Measurements from ENCODE around the gene GLG1.
A peak's percentile ranks its signal among the peaks of the same experiment; 100 is the strongest.
"Not testable (repeated sequence)": the region's sequence is repeated elsewhere in the genome, so short reads cannot be mapped to it uniquely, and the experiment has no call there.

GLG1 gene

DNA sequence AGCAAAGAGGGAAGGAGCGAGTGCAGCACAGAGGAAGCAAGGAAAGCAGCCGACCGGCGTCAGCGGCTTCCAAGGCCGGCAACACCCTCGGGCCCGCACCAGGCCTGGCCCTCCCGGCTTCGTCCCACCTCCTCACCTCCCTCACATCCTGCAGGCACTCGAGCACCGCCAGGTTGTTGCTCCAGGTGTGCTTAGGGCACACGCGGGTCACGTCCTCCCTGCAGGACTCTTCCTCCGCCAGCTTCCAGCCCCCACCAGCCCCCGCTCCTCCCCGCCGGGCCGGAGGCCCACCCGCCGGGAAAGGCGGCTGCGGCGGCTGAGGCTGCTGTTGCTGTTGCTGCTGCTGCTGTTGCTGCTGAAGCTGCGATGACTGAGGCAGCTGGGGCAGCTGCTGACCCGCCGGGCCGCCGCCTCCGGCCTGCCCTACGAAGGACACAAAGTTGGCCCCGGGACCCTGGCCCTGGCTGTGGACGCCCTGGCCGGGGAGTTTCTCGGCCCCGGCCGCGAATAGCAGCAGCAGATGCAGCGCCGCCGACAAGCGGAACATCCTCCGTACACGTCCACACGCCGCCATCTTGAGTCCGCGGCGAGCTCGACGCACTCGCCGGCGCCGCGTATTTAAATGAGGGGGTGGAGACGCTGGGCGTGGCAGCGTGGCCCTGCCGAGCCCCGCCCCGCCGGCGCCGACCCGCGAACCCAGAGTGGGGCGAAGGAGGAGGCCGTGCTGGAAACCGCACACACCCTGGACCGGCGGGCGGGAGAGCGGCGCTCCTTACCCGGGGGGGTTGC is at the start of gene GLG1:
Gene GLG1, minus strand, starts transcription at position 594 of the 789 bp plus-strand sequence. Its CDS starts 20 bp downstream, at position 574.
- DNase-seq (ENCODE audit: low read depth in 2 of 2), result peak; percentile 80 to 90

DNA sequence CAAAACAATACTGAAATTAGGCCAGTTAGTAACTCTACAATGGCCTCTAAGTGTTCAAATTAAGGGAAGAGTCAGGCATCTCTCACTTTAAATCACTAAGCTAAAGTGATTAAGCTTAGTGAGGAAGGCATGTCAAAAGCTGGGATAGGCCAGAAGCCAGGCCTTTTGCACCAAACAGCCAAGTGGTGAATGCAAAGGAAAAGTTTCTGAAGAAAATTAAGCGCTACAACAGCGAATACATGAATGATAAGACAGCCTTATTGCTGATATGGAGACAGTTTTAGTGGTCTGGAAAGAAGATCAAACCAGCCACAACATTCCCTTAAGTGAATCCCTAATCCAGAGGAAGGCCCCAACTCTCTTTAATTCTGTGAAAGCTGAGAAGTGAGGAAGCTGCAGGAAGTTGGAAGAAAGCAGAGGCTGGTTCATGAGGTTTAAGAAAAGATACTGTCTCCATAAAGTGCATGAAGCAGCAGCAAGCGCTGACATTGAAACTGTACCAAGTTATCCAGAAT is 47.7 kb upstream of the GLG1 start:
- no peak for DNase-seq (ENCODE audit: low read depth in 2 of 2)

GRCh38 chr16:74652883-74653282 is 46.0 kb upstream of the GLG1 start:
- not testable (repeated sequence) for DNase-seq (ENCODE audit: low read depth in 2 of 2)

DNA sequence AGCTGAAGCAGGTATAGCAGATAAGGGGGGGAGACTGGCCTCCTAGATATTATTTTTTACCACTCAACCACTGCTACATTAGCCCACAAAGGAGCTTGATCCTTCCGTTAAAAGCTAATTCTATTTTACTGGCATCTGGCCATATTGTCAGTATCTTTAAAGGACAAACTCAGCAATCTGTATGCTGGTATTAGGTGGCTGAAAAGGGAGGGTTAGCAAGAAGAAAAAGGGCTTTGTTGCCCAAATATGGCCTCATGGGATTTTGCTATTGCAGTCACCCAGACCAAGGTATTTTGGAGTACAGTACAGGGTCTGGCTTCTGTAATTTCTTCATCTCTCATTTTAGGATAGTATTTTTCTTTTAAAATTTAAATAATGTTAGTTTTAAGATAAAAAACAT is 45.3 kb upstream of the GLG1 start:
- DNase-seq (ENCODE audit: low read depth in 2 of 2), result no peak

- DNase-seq (ENCODE audit: low read depth in 2 of 2), result no peak
Observed at GRCh38 chr16:74651841-74652240, 44.9 kb upstream of the GLG1 start.

DNA sequence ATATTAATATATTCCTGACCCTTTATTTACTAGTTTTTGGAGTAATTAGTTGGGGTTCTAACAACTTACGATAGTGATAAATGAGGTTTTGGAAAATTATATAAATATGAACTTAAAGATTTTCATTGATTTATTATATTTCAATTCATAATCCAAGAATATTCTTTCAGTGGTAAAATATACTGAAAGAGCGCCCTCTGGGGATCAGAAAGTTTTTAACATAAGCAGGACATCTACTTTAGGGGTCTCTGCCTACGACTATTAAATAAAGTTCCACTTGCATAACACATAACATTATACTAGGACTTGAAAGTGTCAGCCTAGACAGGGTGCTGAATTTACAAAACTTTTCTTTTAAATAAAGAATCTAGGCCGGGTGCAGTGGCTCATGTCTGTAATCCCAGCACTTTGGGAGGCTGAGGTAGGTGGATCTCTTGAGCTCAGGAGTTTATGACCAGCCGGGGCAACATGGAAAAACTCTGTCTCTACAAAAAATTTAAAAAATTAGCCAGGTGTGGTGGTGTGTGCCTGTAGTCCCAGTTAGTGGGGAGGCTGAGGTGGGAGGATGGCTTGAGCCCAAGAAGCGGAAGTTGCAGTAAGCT is 44.2 kb upstream of the GLG1 start:
- no peak for DNase-seq (ENCODE audit: low read depth in 2 of 2)

- no peak for DNase-seq (ENCODE audit: low read depth in 2 of 2)
Observed at GRCh38 chr16:74649839-74650504, 43.1 kb upstream of the GLG1 start.

- no peak for DNase-seq (ENCODE audit: low read depth in 2 of 2)
Observed at GRCh38 chr16:74641969-74642368, 35.1 kb upstream of the GLG1 start.

DNA sequence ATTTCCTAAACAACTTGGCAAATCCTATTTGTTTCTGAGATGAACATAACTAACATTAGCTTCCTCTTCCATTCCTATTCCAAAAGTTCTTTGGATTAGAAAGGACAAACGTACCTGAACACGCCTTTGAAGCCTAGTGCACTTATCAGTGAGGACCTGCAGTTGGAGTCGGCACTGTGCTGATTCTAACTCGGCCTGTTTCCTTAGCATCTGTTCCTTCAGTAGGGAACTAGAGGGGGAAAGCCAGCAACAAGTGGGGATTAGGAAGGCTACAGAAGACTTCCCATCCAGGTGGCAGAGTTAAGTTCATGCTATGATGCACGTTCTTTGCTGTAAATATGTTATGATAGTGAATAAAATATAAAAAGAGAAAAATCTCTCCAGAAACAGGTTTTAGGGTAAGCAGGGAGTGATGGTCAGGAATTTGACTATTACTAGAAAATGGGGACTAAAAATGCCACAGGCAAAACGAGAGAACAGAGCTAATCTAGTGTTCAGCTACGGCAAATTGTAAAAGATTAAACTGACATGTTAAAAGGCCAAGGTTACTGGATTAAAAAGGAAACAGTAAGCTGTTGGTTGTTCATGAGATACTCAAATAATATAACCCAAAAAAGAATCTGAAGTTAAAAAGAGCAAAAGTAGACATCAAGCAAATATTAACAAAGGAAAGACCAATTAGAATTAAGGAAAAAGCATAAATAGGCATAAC is 31.0 kb upstream of the GLG1 start:
- DNase-seq (ENCODE audit: low read depth in 2 of 2), result no peak

- no peak for DNase-seq (ENCODE audit: low read depth in 2 of 2)
Observed at GRCh38 chr16:74635303-74635702, 28.4 kb upstream of the GLG1 start.

DNA sequence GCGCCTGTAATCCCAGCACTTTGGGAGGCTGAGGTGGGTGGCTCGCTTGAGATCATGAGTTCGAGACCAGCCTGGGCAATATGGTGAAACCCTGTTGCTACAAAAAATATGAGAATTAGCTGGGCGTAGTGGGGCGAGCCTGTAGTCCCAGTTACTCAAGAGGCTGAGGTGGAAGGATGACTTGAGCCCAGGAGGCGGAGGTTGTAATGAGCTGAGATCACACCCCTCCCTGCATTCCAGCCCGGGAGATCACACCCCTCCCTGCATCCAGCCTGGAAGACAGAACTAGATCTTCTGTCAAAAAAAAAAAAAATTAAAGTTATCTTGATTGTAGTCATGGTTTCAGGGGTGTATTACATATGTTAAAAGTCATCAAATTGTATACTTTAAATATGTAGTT is 26.8 kb upstream of the GLG1 start:
- DNase-seq (ENCODE audit: low read depth in 2 of 2), result no peak

DNA sequence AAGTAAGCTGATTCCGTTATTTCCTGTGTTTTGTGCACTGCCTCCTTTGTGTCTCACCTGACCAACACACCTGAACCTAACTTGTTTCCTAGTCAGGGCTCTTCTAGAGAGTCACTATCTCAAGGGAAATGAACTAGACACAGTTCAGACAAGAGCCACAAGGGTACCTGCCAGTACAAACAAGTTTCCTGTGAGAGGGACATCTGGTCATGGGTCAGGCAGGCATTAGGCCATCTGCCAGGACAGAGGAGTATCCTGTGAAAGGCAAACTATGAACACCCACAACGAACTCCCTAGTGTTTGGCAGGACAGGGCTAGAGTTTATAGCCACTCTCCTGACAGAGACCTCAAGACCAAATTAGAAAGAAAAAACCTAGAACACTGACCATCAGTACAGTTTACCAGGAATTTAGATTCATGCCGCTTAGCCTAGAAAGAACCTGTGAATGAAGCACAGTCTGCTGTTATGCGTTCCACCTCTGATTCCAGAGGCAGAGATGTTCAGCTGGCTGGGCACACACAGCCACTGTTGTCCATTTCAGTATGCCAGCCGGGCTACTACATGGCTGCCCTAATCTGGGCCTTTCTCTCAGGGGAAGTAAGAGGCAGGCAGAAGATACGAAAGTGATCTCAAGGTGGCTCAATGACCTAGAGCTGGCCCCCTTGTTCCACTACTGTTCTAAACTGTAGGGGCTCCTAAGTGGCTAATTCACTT is 20.7 kb upstream of the GLG1 start:
- DNase-seq (ENCODE audit: low read depth in 2 of 2), result no peak

- DNase-seq (ENCODE audit: low read depth in 2 of 2), result no peak
Observed at GRCh38 chr16:74626741-74627416, 20.0 kb upstream of the GLG1 start.

- no peak for DNase-seq (ENCODE audit: low read depth in 2 of 2)
Observed at GRCh38 chr16:74625500-74626350, 18.8 kb upstream of the GLG1 start.

DNA sequence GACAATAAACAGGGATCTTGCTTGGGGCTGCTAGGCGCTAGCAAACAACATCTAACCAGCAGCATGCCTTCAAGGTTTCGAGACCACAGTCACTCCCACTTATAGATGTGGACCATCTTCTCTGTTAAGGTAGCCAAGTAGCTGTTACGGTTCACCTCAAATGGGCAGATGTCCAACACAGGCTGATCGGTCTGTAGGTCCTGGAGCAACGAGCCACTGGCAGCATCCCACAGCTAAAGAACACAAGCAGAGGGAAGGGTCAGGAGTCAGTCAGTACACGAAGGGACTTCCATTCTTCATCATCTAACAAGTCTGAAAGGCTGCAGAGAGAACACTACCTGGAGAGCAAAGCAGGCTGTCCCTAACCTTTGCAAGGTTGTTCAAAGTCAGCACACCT is 16.9 kb upstream of the GLG1 start:
- no peak for DNase-seq (ENCODE audit: low read depth in 2 of 2)

- DNase-seq (ENCODE audit: low read depth in 2 of 2), result no peak
Observed at GRCh38 chr16:74623214-74623838, 16.4 kb upstream of the GLG1 start.

GRCh38 chr16:74622005-74622404 is 15.1 kb upstream of the GLG1 start:
- DNase-seq (ENCODE audit: low read depth in 2 of 2), result no peak

DNA sequence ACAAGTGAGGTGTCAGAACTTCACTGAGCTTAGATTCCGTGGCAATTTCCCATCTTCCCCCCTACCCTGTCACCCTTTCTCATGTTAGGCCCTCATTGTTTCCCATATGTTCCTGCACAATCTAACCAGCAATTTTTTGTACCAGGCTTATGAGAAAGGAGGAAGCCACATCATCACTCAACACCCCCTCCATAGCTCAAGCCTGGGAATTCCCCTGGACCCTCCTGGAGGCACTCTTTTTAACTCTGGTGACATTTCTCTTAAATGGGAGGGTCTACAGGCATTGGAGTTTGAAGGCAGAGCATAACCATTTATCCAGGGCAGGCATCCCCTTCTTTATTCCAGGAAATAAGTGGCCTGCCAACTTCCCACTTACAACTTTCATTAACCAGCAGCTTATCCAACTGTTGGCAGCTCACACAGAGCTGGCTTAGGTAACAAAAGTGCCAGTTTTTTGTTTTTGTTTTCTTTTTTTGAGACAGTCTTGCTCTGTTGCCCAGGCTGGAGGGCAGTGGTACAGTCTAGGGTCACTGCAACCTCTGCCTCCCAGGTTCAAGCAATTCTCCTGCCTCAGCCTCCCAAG is 10.4 kb upstream of the GLG1 start:
- no peak for DNase-seq (ENCODE audit: low read depth in 2 of 2)

DNA sequence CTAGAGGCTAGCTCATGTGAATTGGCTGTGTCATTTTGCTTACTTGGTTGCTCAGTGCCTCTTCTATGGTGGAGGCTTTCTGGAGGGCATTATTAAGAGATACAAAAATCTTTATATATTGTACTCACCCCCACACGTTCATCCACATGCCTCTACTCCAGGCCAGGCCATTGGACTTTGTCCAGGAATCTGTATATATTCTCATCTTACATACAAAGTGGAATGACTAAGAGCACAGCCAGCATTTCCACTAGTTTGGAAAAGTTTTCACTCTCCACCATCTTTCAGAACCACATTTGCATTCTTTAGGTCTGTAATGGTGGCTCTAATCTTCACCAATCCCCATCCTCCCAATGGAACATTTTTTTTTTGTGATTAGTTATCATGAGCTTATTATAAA is 4.8 kb upstream of the GLG1 start:
- DNase-seq (ENCODE audit: low read depth in 2 of 2), result no peak

Data from stimulated activated CD4-positive, alpha-beta T cell treated with anti-CD3 and anti-CD28 coated beads, Interleukin-4, amount 100 ng/mL, for 48 hours (primary cell).